Adipocyte (in vitro differentiated cells): ENCODE data around the gene PANX2.
A peak's percentile ranks its signal among the peaks of the same experiment; 100 is the strongest.

Source experiments
- DNase-seq: peaks from one replicate; pipeline ENCODE4 v3.0.0-alpha.2; 2015; ENCODE audit warnings: low read depth
- H3K27me3 ChIP-seq: replicated peaks from 2 replicates; pipeline ENCODE4 v1.7.0; 2013; ENCODE audit warnings: mild to moderate bottlenecking, low read length, moderate library complexity; ENCODE audit not compliant: control insufficient read depth, insufficient read depth
- H3K36me3 ChIP-seq: 2 replicates; pipeline ENCODE4 v1.7.0; 2013; ENCODE audit warnings: low read length, mild to moderate bottlenecking, moderate library complexity; ENCODE audit not compliant: control insufficient read depth, insufficient read depth, severe bottlenecking
- H3K4me1 ChIP-seq: 2 replicates; pipeline ENCODE4 v1.7.0; 2013; ENCODE audit warnings: mild to moderate bottlenecking, low read length, moderate library complexity; ENCODE audit not compliant: control insufficient read depth, insufficient read depth
- H3K4me3 ChIP-seq: 2 replicates; pipeline ENCODE4 v1.7.0; 2013; ENCODE audit warnings: mild to moderate bottlenecking, low read length, moderate library complexity
- H3K9ac ChIP-seq: 2 replicates; pipeline ENCODE4 v1.7.0; 2013; ENCODE audit warnings: mild to moderate bottlenecking, low read length, moderate library complexity
- H3K9me3 ChIP-seq: 2 replicates; pipeline ENCODE4 v1.7.0; 2013; ENCODE audit warnings: mild to moderate bottlenecking, low read length, moderate library complexity; ENCODE audit not compliant: control insufficient read depth

PANX2 gene

GRCh38 chr22:50207383-50208140 is 37.0 kb downstream of the PANX2 start:
- Histone ChIP-seq H3K4me3 (no peak overlapping the region), H3K27me3 (no peaks in the 10 kb centered on the region), H3K9me3 (no peaks in the 10 kb centered on the region), H3K36me3 (peaks cover 40% of the 10 kb centered on the region), H3K9ac (no peak overlapping the region), H3K4me1 (peaks cover 19% of the 10 kb centered on the region)
- no peak for DNase-seq

GRCh38 chr22:50208430-50208938 is 38.0 kb downstream of the PANX2 start:
- Histone ChIP-seq H3K27me3 (no peaks in the 10 kb centered on the region), H3K36me3 (peaks cover 42% of the 10 kb centered on the region), H3K4me1 (peaks cover 19% of the 10 kb centered on the region), H3K4me3 (no peak overlapping the region), H3K9ac (no peak overlapping the region), H3K9me3 (no peaks in the 10 kb centered on the region)
- no peak for DNase-seq

- peaks cover 19% of the 10 kb centered on the region for H3K4me1 ChIP-seq
- no peak overlapping the region for H3K9ac ChIP-seq
- no peak overlapping the region for H3K4me3 ChIP-seq
- H3K27me3 ChIP-seq: no peaks in the 10 kb centered on the region
- H3K9me3 ChIP-seq: no peaks in the 10 kb centered on the region
- DNase-seq: no peak
- H3K36me3 ChIP-seq: peaks cover 41% of the 10 kb centered on the region
Observed at GRCh38 chr22:50208939-50209892, 38.7 kb downstream of the PANX2 start.

GRCh38 chr22:50209893-50210292 is 39.4 kb downstream of the PANX2 start:
- no peaks in the 10 kb centered on the region for H3K27me3 ChIP-seq
- peak; percentile 82 for DNase-seq
- no peaks in the 10 kb centered on the region for H3K9me3 ChIP-seq
- peaks cover 46% of the 10 kb centered on the region for H3K36me3 ChIP-seq
- no peak overlapping the region for H3K9ac ChIP-seq
- H3K4me3 ChIP-seq: no peak overlapping the region
- H3K4me1 ChIP-seq: peaks cover 14% of the 10 kb centered on the region

GRCh38 chr22:50210378-50211139 is 40.0 kb downstream of the PANX2 start:
- Histone ChIP-seq H3K9me3 (no peaks in the 10 kb centered on the region), H3K4me3 (no peak overlapping the region), H3K27me3 (no peaks in the 10 kb centered on the region), H3K9ac (no peak overlapping the region), H3K4me1 (peaks cover 10% of the 10 kb centered on the region), H3K36me3 (peaks cover 50% of the 10 kb centered on the region)
- no peak for DNase-seq

- Histone ChIP-seq H3K9ac (no peak overlapping the region), H3K9me3 (no peaks in the 10 kb centered on the region), H3K36me3 (peaks cover 56% of the 10 kb centered on the region), H3K27me3 (no peaks in the 10 kb centered on the region), H3K4me3 (no peak overlapping the region), H3K4me1 (peaks cover 6% of the 10 kb centered on the region)
- DNase-seq: no peak
Observed at GRCh38 chr22:50211147-50211546, 40.6 kb downstream of the PANX2 start.

- Histone ChIP-seq H3K9me3 (no peaks in the 10 kb centered on the region), H3K4me1 (no peaks in the 10 kb centered on the region), H3K4me3 (no peak overlapping the region), H3K36me3 (peaks cover 63% of the 10 kb centered on the region), H3K27me3 (no peaks in the 10 kb centered on the region), H3K9ac (no peak overlapping the region)
- DNase-seq: no peak
Observed at GRCh38 chr22:50213263-50213662, 42.7 kb downstream of the PANX2 start.

GRCh38 chr22:50215297-50216054 is 44.9 kb downstream of the PANX2 start:
- H3K4me1 ChIP-seq: no peaks in the 10 kb centered on the region
- H3K9me3 ChIP-seq: no peaks in the 10 kb centered on the region
- no peaks in the 10 kb centered on the region for H3K27me3 ChIP-seq
- H3K4me3 ChIP-seq: no peak overlapping the region
- H3K9ac ChIP-seq: no peak overlapping the region
- peaks cover 74% of the 10 kb centered on the region for H3K36me3 ChIP-seq
- no peak for DNase-seq

- peaks cover 74% of the 10 kb centered on the region for H3K36me3 ChIP-seq
- H3K27me3 ChIP-seq: no peaks in the 10 kb centered on the region
Observed at GRCh38 chr22:50216055-50216683, 45.6 kb downstream of the PANX2 start.

More at GRCh38 chr22:50216055-50216683, 45.6 kb downstream of the PANX2 start:
- Histone ChIP-seq H3K4me1 (no peaks in the 10 kb centered on the region), H3K4me3 (no peak overlapping the region), H3K9me3 (no peaks in the 10 kb centered on the region), H3K9ac (no peak overlapping the region)
- DNase-seq: no peak
